Osteoblast (primary cell): ENCODE results near the gene RCOR1. TPM values are rescaled to one million over a fixed set of nuclear protein-coding genes. Genes with fewer than 3 reads are reported as not detected.

ENCODE experiments used
- DNase-seq: peaks from one replicate; pipeline ENCODE4 v3.0.0; 2011; ENCODE audit warnings: low spot score, mixed read lengths; ENCODE audit not compliant: insufficient read length; ENCODE audit errors: missing footprints
- H2AFZ ChIP-seq: 2 replicates; pipeline ENCODE4 v1.6.0; 2011; ENCODE audit warnings: mild to moderate bottlenecking, low read length
- H3K27ac ChIP-seq: 2 replicates; pipeline ENCODE4 v1.5.1; 2011; ENCODE audit warnings: mild to moderate bottlenecking, low read depth, low read length, moderate library complexity
- H3K27me3 ChIP-seq: 2 replicates; pipeline ENCODE4 v1.6.0; 2012; ENCODE audit warnings: mild to moderate bottlenecking, control low read depth, inconsistent platforms, low read length, moderate library complexity; ENCODE audit not compliant: insufficient read depth
- H3K36me3 ChIP-seq: 2 replicates; pipeline ENCODE4 v1.5.1; 2011; ENCODE audit warnings: mild to moderate bottlenecking, low read length, control low read depth, moderate library complexity; ENCODE audit not compliant: insufficient read depth
- H3K4me1 ChIP-seq: 2 replicates; pipeline ENCODE4 v1.5.1; 2011; ENCODE audit warnings: mild to moderate bottlenecking, low read length, control low read depth, moderate library complexity; ENCODE audit not compliant: insufficient read depth
- H3K4me2 ChIP-seq: 2 replicates; pipeline ENCODE4 v1.6.0; 2011; ENCODE audit warnings: mild to moderate bottlenecking, low read length; ENCODE audit not compliant: insufficient read depth
- H3K4me3 ChIP-seq: fragments of 200-600 bp; sonication (generic); 3 replicates; pipeline ENCODE4 v1.5.1; 2012; ENCODE audit warnings: mild to moderate bottlenecking, low read length, inconsistent platforms; ENCODE audit not compliant: insufficient read depth
- H3K79me2 ChIP-seq: 2 replicates; pipeline ENCODE4 v1.6.0; 2012; ENCODE audit warnings: mild to moderate bottlenecking, low read length, control low read depth, inconsistent platforms; ENCODE audit not compliant: insufficient read depth
- H3K9me3 ChIP-seq: 2 replicates; pipeline ENCODE4 v1.5.1; 2011; ENCODE audit warnings: low read depth, low read length, control low read depth
- H4K20me1 ChIP-seq: 2 replicates; pipeline ENCODE4 v1.6.0; 2012; ENCODE audit warnings: mild to moderate bottlenecking, low read length, control low read depth; ENCODE audit not compliant: insufficient read depth
- total RNA-seq: library from RNA; depleted of rRNA; stranded (reverse); fragments of >200 nt; gene quantifications from 2 replicates; pipeline ENCODE4 v1.2.3, GENCODE V29; 2012
- TF ChIP-seq, protein P1 (sequence below): IDR thresholded peaks from 2 replicates; pipeline ENCODE4 v1.5.1; 2011; ENCODE audit warnings: mild to moderate bottlenecking, low read depth, low read length, moderate library complexity; ENCODE audit errors: extremely low read depth

Gene RCOR1
- total RNA-seq, 1 donor, result 11.6 TPM

DNA sequence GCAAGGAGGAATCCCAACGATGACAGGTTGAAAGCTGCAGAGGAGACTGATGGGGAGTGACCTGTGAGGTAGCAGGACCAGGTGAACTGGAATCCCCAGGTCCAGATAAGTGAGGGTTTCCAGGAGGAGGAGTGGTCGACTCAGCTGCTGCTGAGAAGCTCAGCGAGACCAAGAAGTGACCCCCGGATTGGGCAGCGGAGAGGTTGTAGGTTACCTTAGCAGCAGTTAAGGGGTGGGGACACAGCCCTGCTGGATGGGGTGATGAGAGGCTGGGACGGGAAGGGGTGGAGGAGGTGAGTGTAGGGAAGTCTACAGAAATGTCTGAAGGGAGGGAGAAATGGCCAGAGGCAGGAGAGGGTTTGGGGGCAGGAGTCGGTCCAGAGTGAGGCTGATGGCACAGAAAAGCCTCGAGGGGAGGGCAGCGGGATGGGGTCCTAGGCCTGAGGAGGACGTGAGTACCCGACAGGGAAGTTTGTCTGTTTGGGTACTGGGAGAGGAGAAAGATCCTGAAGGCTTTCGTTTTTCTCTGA lies 2.6 kb upstream of the RCOR1 start:
- TF ChIP-seq, protein P1, sequence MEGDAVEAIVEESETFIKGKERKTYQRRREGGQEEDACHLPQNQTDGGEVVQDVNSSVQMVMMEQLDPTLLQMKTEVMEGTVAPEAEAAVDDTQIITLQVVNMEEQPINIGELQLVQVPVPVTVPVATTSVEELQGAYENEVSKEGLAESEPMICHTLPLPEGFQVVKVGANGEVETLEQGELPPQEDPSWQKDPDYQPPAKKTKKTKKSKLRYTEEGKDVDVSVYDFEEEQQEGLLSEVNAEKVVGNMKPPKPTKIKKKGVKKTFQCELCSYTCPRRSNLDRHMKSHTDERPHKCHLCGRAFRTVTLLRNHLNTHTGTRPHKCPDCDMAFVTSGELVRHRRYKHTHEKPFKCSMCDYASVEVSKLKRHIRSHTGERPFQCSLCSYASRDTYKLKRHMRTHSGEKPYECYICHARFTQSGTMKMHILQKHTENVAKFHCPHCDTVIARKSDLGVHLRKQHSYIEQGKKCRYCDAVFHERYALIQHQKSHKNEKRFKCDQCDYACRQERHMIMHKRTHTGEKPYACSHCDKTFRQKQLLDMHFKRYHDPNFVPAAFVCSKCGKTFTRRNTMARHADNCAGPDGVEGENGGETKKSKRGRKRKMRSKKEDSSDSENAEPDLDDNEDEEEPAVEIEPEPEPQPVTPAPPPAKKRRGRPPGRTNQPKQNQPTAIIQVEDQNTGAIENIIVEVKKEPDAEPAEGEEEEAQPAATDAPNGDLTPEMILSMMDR, result no peak
- peaks cover 14% of the 10 kb centered on the region for H4K20me1 ChIP-seq
- H2AFZ ChIP-seq, result no peak overlapping the region
- peaks cover 24% of the 10 kb centered on the region for H3K4me1 ChIP-seq
- no peak for DNase-seq
- H3K27ac ChIP-seq, result no peak overlapping the region
- no peaks in the 10 kb centered on the region for H3K36me3 ChIP-seq
- no peaks in the 10 kb centered on the region for H3K9me3 ChIP-seq
- H3K4me2 ChIP-seq, result no peak overlapping the region
- H3K4me3 ChIP-seq, result no peak overlapping the region
- H3K79me2 ChIP-seq, result peaks cover 19% of the 10 kb centered on the region
- H3K27me3 ChIP-seq, result no peaks in the 10 kb centered on the region

GRCh38 chr14:102590667-102591099 lies 1.8 kb upstream of the RCOR1 start:
- H4K20me1 ChIP-seq, result peaks cover 21% of the 10 kb centered on the region
- no peaks in the 10 kb centered on the region for H3K9me3 ChIP-seq
- H3K4me3 ChIP-seq, result peak overlapping the region; percentile 89
- H3K36me3 ChIP-seq, result no peaks in the 10 kb centered on the region
- TF ChIP-seq, protein P1, result peak; percentile 58
- peaks cover 27% of the 10 kb centered on the region for H3K79me2 ChIP-seq
- peaks cover 24% of the 10 kb centered on the region for H3K4me1 ChIP-seq
- no peak overlapping the region for H2AFZ ChIP-seq
- H3K27me3 ChIP-seq, result no peaks in the 10 kb centered on the region
- DNase-seq, result peak; percentile 86
- H3K4me2 ChIP-seq, result peak overlapping the region; percentile 88
- peak overlapping the region; percentile 92 for H3K27ac ChIP-seq

DNA sequence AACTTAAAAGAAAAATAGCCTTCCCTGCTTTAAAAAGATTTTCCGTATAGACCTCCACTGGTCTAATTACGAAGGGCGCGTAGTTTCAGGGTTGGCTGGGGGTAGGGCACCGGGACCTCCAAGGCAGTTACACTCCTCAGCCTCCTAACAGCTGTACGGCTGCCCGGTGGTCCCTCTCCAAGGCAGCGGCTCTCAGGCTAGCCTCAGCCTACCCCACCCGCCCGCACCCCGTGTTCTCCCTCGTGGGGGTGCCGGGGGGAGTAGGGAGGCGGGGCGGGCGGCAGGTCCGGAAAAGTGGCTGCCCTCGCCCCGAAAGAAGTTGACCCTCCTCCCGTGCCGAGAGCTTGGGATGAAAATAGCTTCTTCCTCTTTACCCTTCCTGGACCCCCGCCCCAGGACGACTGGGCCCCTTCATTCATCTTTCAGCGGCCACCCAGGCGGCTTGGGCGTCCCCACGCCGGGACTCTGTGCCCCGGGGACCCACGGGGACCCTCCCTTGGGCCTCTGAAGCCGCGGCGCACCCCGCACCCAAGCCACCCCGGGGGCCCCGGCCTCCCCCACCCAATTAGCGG lies 991 bp upstream of the RCOR1 start:
- peaks cover 24% of the 10 kb centered on the region for H3K4me1 ChIP-seq
- peak; percentile 89 for DNase-seq
- no peaks in the 10 kb centered on the region for H3K27me3 ChIP-seq
- peak overlapping the region; percentile 65 for H2AFZ ChIP-seq
- H3K9me3 ChIP-seq, result no peaks in the 10 kb centered on the region
- TF ChIP-seq, protein P1, result no peak
- peaks cover 24% of the 10 kb centered on the region for H4K20me1 ChIP-seq
- H3K36me3 ChIP-seq, result no peaks in the 10 kb centered on the region
- peak overlapping the region; percentile 88 for H3K4me2 ChIP-seq
- H3K79me2 ChIP-seq, result peaks cover 35% of the 10 kb centered on the region
- peak overlapping the region; percentile 92 for H3K27ac ChIP-seq
- H3K4me3 ChIP-seq, result peak overlapping the region; percentile 89

- TF ChIP-seq, protein P1, result no peak
- peaks cover 24% of the 10 kb centered on the region for H3K4me1 ChIP-seq
- peaks cover 24% of the 10 kb centered on the region for H4K20me1 ChIP-seq
- H3K4me3 ChIP-seq, result peak overlapping the region; percentile 95
- DNase-seq, result no peak
- H2AFZ ChIP-seq, result no peak overlapping the region
- no peak overlapping the region for H3K4me2 ChIP-seq
- H3K27ac ChIP-seq, result peak overlapping the region; percentile 74
- no peaks in the 10 kb centered on the region for H3K27me3 ChIP-seq
- H3K79me2 ChIP-seq, result peaks cover 43% of the 10 kb centered on the region
- H3K36me3 ChIP-seq, result no peaks in the 10 kb centered on the region
- no peaks in the 10 kb centered on the region for H3K9me3 ChIP-seq
These were observed 263 bp downstream of the RCOR1 start for GRCh38 chr14:102592763-102593060.
